DMS79 treated with DMSO at 0.1 percent for 48 hours (cell line): Measurements from ENCODE around the gene NOS2.
"Not testable (repeated sequence)": the region's sequence is repeated elsewhere in the genome, so short reads cannot be mapped to it uniquely, and the experiment has no call there.

Experiments used
- DNase-seq: peaks from one replicate; lab custom pipeline; 2025; lab: John Stamatoyannopoulos, UW

NOS2 gene

GRCh38 chr17:27783440-27784350 lies 16.6 kb downstream of the NOS2 start:
- DNase-seq: no peak

GRCh38 chr17:27782791-27783206 lies 17.5 kb downstream of the NOS2 start:
- DNase-seq: no peak

GRCh38 chr17:27780828-27781404 lies 19.4 kb downstream of the NOS2 start:
- DNase-seq: no peak

- DNase-seq: no peak
Measured at GRCh38 chr17:27780092-27780827, 20.1 kb downstream of the NOS2 start.

GRCh38 chr17:27778183-27778582 lies 22.1 kb downstream of the NOS2 start:
- DNase-seq: no peak

- no peak for DNase-seq
Measured at GRCh38 chr17:27776882-27777624, 23.3 kb downstream of the NOS2 start.

- no peak for DNase-seq
Measured at GRCh38 chr17:27771586-27771985, 28.7 kb downstream of the NOS2 start.

- no peak for DNase-seq
Measured at GRCh38 chr17:27770877-27771276, 29.5 kb downstream of the NOS2 start.

- DNase-seq: no peak
Measured at GRCh38 chr17:27768858-27769410, 31.4 kb downstream of the NOS2 start.

- no peak for DNase-seq
Measured at GRCh38 chr17:27766438-27766837, 33.9 kb downstream of the NOS2 start.

GRCh38 chr17:27765353-27765752 lies 35.0 kb downstream of the NOS2 start:
- no peak for DNase-seq

- DNase-seq: no peak
Measured at GRCh38 chr17:27764589-27764988, 35.7 kb downstream of the NOS2 start.

GRCh38 chr17:27762527-27763305 lies 37.6 kb downstream of the NOS2 start:
- no peak for DNase-seq

- DNase-seq: not testable (repeated sequence)
Measured at GRCh38 chr17:27760931-27761330, 39.4 kb downstream of the NOS2 start.

- DNase-seq: no peak
Measured at GRCh38 chr17:27760069-27760885, 40.1 kb downstream of the NOS2 start.

GRCh38 chr17:27759528-27759927 lies 40.8 kb downstream of the NOS2 start:
- DNase-seq: no peak

GRCh38 chr17:27756467-27757371 lies 43.6 kb downstream of the NOS2 start:
- peak; percentile 1 for DNase-seq

- DNase-seq: no peak
Measured at GRCh38 chr17:27755706-27756466, 44.4 kb downstream of the NOS2 start.
